PC-3 (cell line): ENCODE measurements around the gene IRF9. TPM values are rescaled to one million over a fixed set of nuclear protein-coding genes. Genes with fewer than 3 reads are reported as not detected.

Experiments
- ATAC-seq: fragments of 200-7000 bp; cut with Tn5 transposase; 2 replicates; pipeline ENCODE4 v1.9.1; 2020; ENCODE audit warnings: mild to moderate bottlenecking, moderate library complexity
- BruUV-seq: library from RNA; stranded (reverse); fragments of 400-500 nt; replicated peaks from 2 replicates; lab custom pipeline; 2021; lab: Mats Ljungman, UMichigan
- CTCF ChIA-PET: fragments of 300-600 bp; sonication (Branson Sonifier 250); formaldehyde crosslinking; loops from one replicate; lab custom pipeline; 2022; ENCODE audit warnings: antibody characterized with exemption; lab: Charles Lee
- POLR2A ChIA-PET: fragments of 300-600 bp; sonication (Branson Sonifier 250); formaldehyde crosslinking; loops from one replicate; lab custom pipeline; 2022; ENCODE audit warnings: antibody characterized with exemption; ENCODE audit not compliant: unreplicated experiment; lab: Charles Lee
- DNase-seq: peaks from one replicate; pipeline ENCODE4 v3.0.0-alpha.2; 2015
- H2AFZ ChIP-seq: fragments of 300-600 bp; sonication (generic); 2 replicates; pipeline ENCODE4 v1.6.0; 2016; ENCODE audit warnings: antibody characterized with exemption, low read length
- H3F3A ChIP-seq: fragments of 300-600 bp; sonication (generic); one replicate; pipeline ENCODE4 v1.6.0; 2017; ENCODE audit warnings: antibody characterized with exemption, low read length, control low read depth, mild to moderate bottlenecking; ENCODE audit not compliant: unreplicated experiment
- H3K27ac ChIP-seq: fragments of 300-600 bp; sonication (generic); 2 replicates; pipeline ENCODE4 v1.5.1; 2016; ENCODE audit warnings: mild to moderate bottlenecking, low read length
- H3K27me3 ChIP-seq: fragments of 300-600 bp; sonication (generic); 2 replicates; pipeline ENCODE4 v1.6.1; 2016; ENCODE audit warnings: low read length, mixed read lengths
- H3K36me3 ChIP-seq: fragments of 300-600 bp; sonication (generic); 2 replicates; pipeline ENCODE4 v1.6.1; 2016; ENCODE audit warnings: low read depth, mixed run types, low read length, mixed read lengths
- H3K4me1 ChIP-seq: fragments of 300-600 bp; sonication (generic); 2 replicates; pipeline ENCODE4 v1.5.1; 2016; ENCODE audit warnings: low read length; ENCODE audit not compliant: insufficient read depth
- H3K4me2 ChIP-seq: fragments of 300-600 bp; sonication (generic); 2 replicates; pipeline ENCODE4 v1.6.0; 2016; ENCODE audit warnings: low read length
- H3K4me3 ChIP-seq: fragments of 300-600 bp; sonication (generic); 2 replicates; pipeline ENCODE4 v1.5.1; 2016; ENCODE audit warnings: mild to moderate bottlenecking, low read length, mixed read lengths
- H3K79me2 ChIP-seq: fragments of 300-600 bp; sonication (generic); 2 replicates; pipeline ENCODE4 v1.6.1; 2017; ENCODE audit warnings: low read length, mixed read lengths
- H3K9ac ChIP-seq: fragments of 300-600 bp; sonication (generic); 2 replicates; pipeline ENCODE4 v1.6.0; 2016; ENCODE audit warnings: mild to moderate bottlenecking, low read length
- H3K9me2 ChIP-seq: fragments of 300-600 bp; sonication (generic); replicated peaks from 2 replicates; pipeline ENCODE4 v1.6.1; 2016; ENCODE audit warnings: mixed run types, low read length, mixed read lengths
- H3K9me3 ChIP-seq: fragments of 300-600 bp; sonication (generic); 2 replicates; pipeline ENCODE4 v1.6.1; 2016; ENCODE audit warnings: low read length, mixed read lengths
- H4K20me1 ChIP-seq: fragments of 300-600 bp; sonication (generic); 2 replicates; pipeline ENCODE4 v1.6.1; 2016; ENCODE audit warnings: low read length, mixed read lengths
- EZH2 ChIP-seq: fragments of 300-600 bp; sonication (generic); IDR thresholded peaks from one replicate; pipeline ENCODE4 v1.6.1; 2017; ENCODE audit warnings: antibody characterized with exemption, mild to moderate bottlenecking, low read length; ENCODE audit not compliant: unreplicated experiment
- EZH2phosphoT487 ChIP-seq: fragments of 300-600 bp; sonication (generic); IDR thresholded peaks from 2 replicates; pipeline ENCODE4 v1.6.1; 2018; ENCODE audit warnings: mild to moderate bottlenecking, antibody characterized with exemption, low read length, borderline replicate concordance
- intact Hi-C: fragments of 100-400 bp; cut with micrococcal nuclease; formaldehyde crosslinking; loops from 2 replicates; pipeline ENCODE4 v1.9.0; 2023
- total RNA-seq: library from RNA; depleted of rRNA; stranded (reverse); fragments of >200 nt; gene quantifications from 2 replicates; pipeline ENCODE4 v1.2.3, GENCODE V29; 2014
- TF ChIP-seq, protein P1 (sequence below): fragments of 300-600 bp; sonication (generic); conservative IDR thresholded peaks from 2 replicates; pipeline ENCODE4 v1.5.1; 2017; ENCODE audit warnings: antibody characterized with exemption, low read depth, mild to moderate bottlenecking, low read length

IRF9 gene
- total RNA-seq, 1 experiment from 2014 or later: 10.5 TPM

DNA sequence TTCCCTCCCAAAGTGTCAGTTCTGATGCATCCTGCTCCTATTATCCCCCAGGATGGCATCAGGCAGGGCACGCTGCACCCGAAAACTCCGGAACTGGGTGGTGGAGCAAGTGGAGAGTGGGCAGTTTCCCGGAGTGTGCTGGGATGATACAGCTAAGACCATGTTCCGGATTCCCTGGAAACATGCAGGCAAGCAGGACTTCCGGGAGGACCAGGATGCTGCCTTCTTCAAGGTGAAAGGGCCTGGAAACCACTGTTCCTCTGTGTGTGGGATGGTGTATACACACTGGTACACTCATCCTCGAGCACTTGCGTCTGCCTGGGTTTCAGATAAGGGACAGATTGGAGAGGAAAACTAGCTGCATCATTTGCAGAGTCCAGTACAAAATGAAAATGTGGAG is 1.0 kb downstream of the IRF9 start:
- CTCF ChIA-PET: interaction anchor here (1.1 kb wide), 1 partner anchor 53 kb away, joined by 3 read pairs; no protein-coding TSS in a partner anchor
- Histone ChIP-seq H3K9me3 (no peaks in the 10 kb centered on the region), H3K79me2 (no peaks in the 10 kb centered on the region), H3K9me2 (no peaks in the 10 kb centered on the region), H3K27me3 (no peaks in the 10 kb centered on the region), H4K20me1 (no peaks in the 10 kb centered on the region), H3K4me2 (peak overlapping the region; percentile 65), H3K27ac (no peak overlapping the region), H3K36me3 (peaks cover 18% of the 10 kb centered on the region), H3K4me3 (peak overlapping the region; percentile 47; the same call in 1 of the 2 replicates), H3F3A (no peaks in the 10 kb centered on the region), H2AFZ (no peak overlapping the region), H3K9ac (peak overlapping the region; percentile 46; the same call in 1 of the 2 replicates), H3K4me1 (peaks cover 13% of the 10 kb centered on the region)
- BruUV-seq: no TSS peak
- ATAC-seq: no peak
- intact Hi-C loops: no loop called here
- TF ChIP-seq EZH2: no peak
- TF ChIP-seq, protein P1, sequence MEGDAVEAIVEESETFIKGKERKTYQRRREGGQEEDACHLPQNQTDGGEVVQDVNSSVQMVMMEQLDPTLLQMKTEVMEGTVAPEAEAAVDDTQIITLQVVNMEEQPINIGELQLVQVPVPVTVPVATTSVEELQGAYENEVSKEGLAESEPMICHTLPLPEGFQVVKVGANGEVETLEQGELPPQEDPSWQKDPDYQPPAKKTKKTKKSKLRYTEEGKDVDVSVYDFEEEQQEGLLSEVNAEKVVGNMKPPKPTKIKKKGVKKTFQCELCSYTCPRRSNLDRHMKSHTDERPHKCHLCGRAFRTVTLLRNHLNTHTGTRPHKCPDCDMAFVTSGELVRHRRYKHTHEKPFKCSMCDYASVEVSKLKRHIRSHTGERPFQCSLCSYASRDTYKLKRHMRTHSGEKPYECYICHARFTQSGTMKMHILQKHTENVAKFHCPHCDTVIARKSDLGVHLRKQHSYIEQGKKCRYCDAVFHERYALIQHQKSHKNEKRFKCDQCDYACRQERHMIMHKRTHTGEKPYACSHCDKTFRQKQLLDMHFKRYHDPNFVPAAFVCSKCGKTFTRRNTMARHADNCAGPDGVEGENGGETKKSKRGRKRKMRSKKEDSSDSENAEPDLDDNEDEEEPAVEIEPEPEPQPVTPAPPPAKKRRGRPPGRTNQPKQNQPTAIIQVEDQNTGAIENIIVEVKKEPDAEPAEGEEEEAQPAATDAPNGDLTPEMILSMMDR: no peak
- TF ChIP-seq EZH2phosphoT487: no peak
- POLR2A ChIA-PET: interaction anchor here (1.1 kb wide), 1 partner anchor 21 kb away, joined by 5 read pairs; the partner anchor contains the start of gene EMC9
- no peak for DNase-seq

DNA sequence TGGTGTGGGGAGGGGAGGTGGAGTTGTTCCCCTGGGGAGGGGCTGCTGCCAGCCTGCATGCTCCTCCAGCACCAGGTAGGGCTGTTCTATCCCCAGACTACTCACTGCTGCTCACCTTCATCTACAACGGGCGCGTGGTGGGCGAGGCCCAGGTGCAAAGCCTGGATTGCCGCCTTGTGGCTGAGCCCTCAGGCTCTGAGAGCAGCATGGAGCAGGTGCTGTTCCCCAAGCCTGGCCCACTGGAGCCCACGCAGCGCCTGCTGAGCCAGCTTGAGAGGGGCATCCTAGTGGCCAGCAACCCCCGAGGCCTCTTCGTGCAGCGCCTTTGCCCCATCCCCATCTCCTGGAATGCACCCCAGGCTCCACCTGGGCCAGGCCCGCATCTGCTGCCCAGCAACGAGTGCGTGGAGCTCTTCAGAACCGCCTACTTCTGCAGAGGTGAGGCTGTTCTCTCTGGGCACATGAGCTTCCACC is 3.5 kb downstream of the IRF9 start:
- Histone ChIP-seq H3F3A (no peaks in the 10 kb centered on the region), H3K4me2 (no peak overlapping the region), H3K27me3 (no peaks in the 10 kb centered on the region), H3K36me3 (peaks cover 13% of the 10 kb centered on the region), H4K20me1 (no peaks in the 10 kb centered on the region), H3K9ac (no peak overlapping the region), H3K4me3 (no peak overlapping the region), H3K27ac (no peak overlapping the region), H3K4me1 (peaks cover 13% of the 10 kb centered on the region), H3K9me2 (no peaks in the 10 kb centered on the region), H2AFZ (no peak overlapping the region), H3K9me3 (no peaks in the 10 kb centered on the region), H3K79me2 (no peaks in the 10 kb centered on the region)
- ChIA-PET CTCF (no interaction called here), POLR2A (no interaction called here)
- ATAC-seq (no peak), DNase-seq (no peak)
- TF ChIP-seq EZH2phosphoT487: no peak
- TF ChIP-seq EZH2: no peak
- TF ChIP-seq, protein P1: no peak
- no TSS peak for BruUV-seq
- intact Hi-C loops: no loop called here

DNA sequence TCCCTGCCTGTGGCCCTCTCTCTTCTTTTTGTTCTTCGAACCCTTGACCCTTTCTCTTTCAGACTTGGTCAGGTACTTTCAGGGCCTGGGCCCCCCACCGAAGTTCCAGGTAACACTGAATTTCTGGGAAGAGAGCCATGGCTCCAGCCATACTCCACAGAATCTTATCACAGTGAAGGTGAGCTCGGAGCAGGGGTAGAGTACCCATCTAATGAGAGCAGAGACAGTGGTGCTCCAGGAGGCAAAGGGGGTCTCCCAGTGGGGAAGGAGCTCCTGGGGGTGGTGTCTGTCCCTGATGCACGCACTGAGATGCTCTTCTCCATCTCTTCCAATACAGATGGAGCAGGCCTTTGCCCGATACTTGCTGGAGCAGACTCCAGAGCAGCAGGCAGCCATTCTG is 4.7 kb downstream of the IRF9 start:
- ChIA-PET CTCF (interaction anchor here (0.5 kb wide), 1 partner anchor 32 kb away, joined by 6 read pairs; no protein-coding TSS in a partner anchor), POLR2A (no interaction called here)
- BruUV-seq: no TSS peak
- H3K9me2 ChIP-seq: no peaks in the 10 kb centered on the region
- ATAC-seq (no peak), DNase-seq (no peak)
- no peak overlapping the region for H3K4me2 ChIP-seq
- no peaks in the 10 kb centered on the region for H3F3A ChIP-seq
- no peaks in the 10 kb centered on the region for H3K27me3 ChIP-seq
- H3K36me3 ChIP-seq: peaks cover 9% of the 10 kb centered on the region
- H4K20me1 ChIP-seq: no peaks in the 10 kb centered on the region
- H3K79me2 ChIP-seq: no peaks in the 10 kb centered on the region
- no peak for TF ChIP-seq EZH2phosphoT487
- TF ChIP-seq EZH2: no peak
- H2AFZ ChIP-seq: no peak overlapping the region
- no peak overlapping the region for H3K9ac ChIP-seq
- intact Hi-C loops: no loop called here
- no peak overlapping the region for H3K4me3 ChIP-seq
- no peaks in the 10 kb centered on the region for H3K9me3 ChIP-seq
- peaks cover 11% of the 10 kb centered on the region for H3K4me1 ChIP-seq
- H3K27ac ChIP-seq: no peak overlapping the region
